ENCODE results near the gene TSKU.

DNA sequence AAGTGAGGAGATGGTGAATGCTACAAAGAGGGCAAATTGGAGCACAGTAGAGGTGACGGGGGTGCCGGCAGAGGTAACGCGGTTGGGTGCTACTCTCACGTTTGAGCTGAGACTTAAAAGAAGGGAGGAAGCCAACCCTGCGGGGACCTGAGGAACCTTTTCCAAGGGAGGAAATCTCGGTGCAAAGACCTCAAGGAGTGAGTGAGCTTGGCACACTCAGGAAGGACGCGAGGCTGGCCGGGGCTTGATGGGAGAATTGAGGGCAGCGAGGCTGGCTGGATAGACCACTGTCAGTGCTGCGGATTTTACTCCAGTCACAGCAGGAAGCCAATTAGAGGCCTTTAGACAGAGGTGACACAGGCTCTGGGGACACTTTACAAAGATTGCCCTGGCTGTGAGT is 25.0 kb downstream of the TSKU start:
- TF ChIP-seq, protein P1, sequence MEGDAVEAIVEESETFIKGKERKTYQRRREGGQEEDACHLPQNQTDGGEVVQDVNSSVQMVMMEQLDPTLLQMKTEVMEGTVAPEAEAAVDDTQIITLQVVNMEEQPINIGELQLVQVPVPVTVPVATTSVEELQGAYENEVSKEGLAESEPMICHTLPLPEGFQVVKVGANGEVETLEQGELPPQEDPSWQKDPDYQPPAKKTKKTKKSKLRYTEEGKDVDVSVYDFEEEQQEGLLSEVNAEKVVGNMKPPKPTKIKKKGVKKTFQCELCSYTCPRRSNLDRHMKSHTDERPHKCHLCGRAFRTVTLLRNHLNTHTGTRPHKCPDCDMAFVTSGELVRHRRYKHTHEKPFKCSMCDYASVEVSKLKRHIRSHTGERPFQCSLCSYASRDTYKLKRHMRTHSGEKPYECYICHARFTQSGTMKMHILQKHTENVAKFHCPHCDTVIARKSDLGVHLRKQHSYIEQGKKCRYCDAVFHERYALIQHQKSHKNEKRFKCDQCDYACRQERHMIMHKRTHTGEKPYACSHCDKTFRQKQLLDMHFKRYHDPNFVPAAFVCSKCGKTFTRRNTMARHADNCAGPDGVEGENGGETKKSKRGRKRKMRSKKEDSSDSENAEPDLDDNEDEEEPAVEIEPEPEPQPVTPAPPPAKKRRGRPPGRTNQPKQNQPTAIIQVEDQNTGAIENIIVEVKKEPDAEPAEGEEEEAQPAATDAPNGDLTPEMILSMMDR (IDR thresholded peaks at IDR 0.05): no peak
- TF ChIP-seq POLR2A (IDR thresholded peaks at IDR 0.05): no peak
